Measurements from ENCODE around the gene TRABD2B. TPM values are rescaled to one million over a fixed set of nuclear protein-coding genes. Genes with fewer than 3 reads are reported as not detected.

The TRABD2B gene
- total RNA-seq, 2 experiments from 2014 or later: not detected

GRCh38 chr1:47745715-47746609, 251.2 kb downstream of the TRABD2B start:
- peaks cover 19% of the 10 kb centered on the region for H3K27me3 Mint-ChIP-seq
- DNase-seq: no peak
- H3K9me3 Mint-ChIP-seq: peaks cover 7% of the 10 kb centered on the region
- H3K4me1 Mint-ChIP-seq: no peaks in the 10 kb centered on the region
- no peaks in the 10 kb centered on the region for H3K36me3 Mint-ChIP-seq
- no peak overlapping the region for H3K4me3 Mint-ChIP-seq
- H3K27ac Mint-ChIP-seq: no peak overlapping the region

DNA sequence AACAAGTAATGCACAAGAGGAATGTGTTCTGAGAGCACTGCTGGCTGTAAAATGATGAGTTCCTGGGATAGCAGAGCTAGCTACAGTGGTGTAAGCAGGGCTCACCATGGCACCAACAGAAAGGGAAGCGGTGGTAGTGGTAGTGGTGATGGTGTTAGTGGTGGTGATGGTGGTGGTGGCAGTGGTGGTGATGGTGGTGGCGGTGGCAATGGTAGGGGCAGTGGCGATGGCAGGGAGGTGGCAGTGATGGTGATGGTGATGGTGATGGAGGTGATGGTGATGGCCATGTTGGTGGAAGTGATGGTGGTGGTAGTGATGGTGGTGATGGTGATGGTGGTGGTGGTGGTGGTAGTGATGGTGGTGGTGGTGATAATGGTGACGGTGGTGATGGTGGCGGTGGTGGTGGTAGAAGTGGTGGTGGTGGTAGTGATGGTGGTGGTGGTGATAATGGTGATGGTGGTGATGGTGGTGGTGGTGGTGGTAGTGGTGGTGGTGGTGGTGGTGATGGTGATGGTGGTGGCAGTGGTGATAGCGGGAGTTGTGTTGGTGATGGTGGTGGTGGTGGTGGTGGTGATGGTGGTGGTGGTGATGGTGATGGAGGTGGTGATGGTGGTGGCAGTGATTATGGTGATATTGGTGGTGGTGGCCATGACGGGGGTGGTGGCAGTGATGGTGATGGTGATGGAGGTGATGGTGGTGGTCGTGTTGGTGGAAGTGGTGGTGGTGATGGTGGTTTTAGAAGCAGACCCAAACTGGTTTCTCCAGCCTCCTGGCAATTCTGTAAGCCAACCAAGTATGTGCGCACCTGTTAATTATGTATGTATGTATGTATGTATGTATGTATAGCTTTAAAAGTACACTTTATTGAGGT, 254.1 kb downstream of the TRABD2B start:
- no peaks in the 10 kb centered on the region for H3K4me1 Mint-ChIP-seq
- H3K9me3 Mint-ChIP-seq: peaks cover 11% of the 10 kb centered on the region
- DNase-seq: no peak
- H3K27ac Mint-ChIP-seq: no peak overlapping the region
- H3K27me3 Mint-ChIP-seq: peaks cover 45% of the 10 kb centered on the region
- H3K4me3 Mint-ChIP-seq: no peak overlapping the region
- H3K36me3 Mint-ChIP-seq: no peaks in the 10 kb centered on the region

DNA sequence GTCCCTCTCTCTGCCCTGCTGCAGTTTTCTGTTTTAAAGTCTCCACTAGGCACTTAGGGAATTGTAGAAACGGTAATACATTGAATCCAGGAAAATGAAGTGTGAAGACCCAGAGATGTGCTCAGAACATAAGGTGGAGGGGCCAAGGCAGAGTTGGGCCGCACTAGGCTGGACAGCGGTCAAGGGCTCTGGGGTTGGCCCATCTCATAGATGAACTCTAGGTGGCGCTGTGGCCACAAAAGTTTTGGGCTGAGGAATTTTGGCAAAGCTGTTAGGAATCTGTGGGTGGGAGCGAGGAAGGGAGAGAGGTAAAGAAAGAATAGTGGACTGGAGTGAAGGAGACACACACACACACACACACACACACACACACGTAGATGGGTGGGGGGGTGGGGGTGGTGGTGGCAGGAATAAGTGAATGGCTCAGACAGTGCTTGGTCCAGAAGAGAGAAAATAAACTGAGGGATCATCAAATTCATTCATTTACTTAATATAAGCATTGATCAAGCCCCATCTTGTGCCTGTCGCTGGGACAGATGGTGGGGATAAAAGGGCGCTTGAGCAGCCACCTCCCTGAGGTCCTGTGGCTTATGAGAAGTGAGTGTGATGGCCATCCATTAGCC, 258.5 kb downstream of the TRABD2B start:
- Mint-ChIP-seq H3K4me1 (no peaks in the 10 kb centered on the region), H3K4me3 (no peak overlapping the region), H3K36me3 (no peaks in the 10 kb centered on the region), H3K27ac (no peak overlapping the region), H3K27me3 (peaks cover 51% of the 10 kb centered on the region), H3K9me3 (peaks cover 11% of the 10 kb centered on the region)
- no peak for DNase-seq

GRCh38 chr1:47732489-47732888, 264.7 kb downstream of the TRABD2B start:
- Mint-ChIP-seq H3K27me3 (peaks cover 28% of the 10 kb centered on the region), H3K9me3 (no peaks in the 10 kb centered on the region), H3K27ac (no peak overlapping the region), H3K36me3 (no peaks in the 10 kb centered on the region), H3K4me3 (no peak overlapping the region), H3K4me1 (no peaks in the 10 kb centered on the region)
- DNase-seq: no peak

DNA sequence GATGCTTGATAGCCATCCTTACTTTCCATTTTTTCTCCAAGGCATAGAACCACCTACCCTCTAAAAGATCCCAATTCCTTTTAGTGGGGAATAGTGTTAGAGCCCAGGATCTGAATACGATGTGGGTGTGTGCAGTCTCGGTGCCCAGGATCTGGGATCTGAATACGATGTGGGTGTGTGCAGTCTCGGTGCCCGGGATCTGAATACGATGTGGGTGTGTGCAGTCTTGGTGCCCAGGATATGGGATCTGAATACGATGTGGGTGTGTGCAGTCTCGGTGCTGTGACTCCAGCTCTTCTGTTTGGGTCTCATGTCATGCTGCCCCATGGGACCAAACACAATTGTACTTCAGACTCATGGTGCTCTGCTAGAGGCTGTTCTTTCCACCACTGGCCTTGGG, 265.5 kb downstream of the TRABD2B start:
- H3K27me3 Mint-ChIP-seq: peaks cover 29% of the 10 kb centered on the region
- no peaks in the 10 kb centered on the region for H3K9me3 Mint-ChIP-seq
- H3K27ac Mint-ChIP-seq: no peak overlapping the region

DNA sequence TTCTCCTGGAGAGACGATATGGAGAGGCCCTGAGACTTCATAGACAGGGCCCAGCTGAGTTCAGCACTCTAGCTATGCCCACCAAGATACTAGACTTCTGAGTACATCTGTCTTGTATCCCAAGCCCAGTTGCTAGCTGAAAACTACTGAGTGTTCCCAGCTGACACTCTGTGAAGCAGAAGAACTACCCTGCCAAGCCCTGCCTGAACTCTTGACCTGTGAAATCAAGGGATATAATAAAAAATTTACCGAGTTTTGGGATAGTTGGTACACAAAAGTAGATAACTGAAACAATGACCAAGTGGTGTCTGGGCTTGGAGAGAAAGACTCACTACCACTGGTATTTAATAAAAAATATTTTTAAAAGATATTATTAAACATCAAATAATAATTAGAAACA, 267.5 kb downstream of the TRABD2B start:
- H3K27me3 Mint-ChIP-seq: peaks cover 32% of the 10 kb centered on the region
- no peaks in the 10 kb centered on the region for H3K36me3 Mint-ChIP-seq
- no peak overlapping the region for H3K4me3 Mint-ChIP-seq
- H3K9me3 Mint-ChIP-seq: no peaks in the 10 kb centered on the region
- no peak for DNase-seq
- H3K27ac Mint-ChIP-seq: no peak overlapping the region
- peaks cover 5% of the 10 kb centered on the region for H3K4me1 Mint-ChIP-seq

More for the DNA sequence above, 265.5 kb downstream of the TRABD2B start:
- no peak for DNase-seq
- Mint-ChIP-seq H3K36me3 (no peaks in the 10 kb centered on the region), H3K4me1 (no peaks in the 10 kb centered on the region), H3K4me3 (no peak overlapping the region)

- Mint-ChIP-seq H3K36me3 (no peaks in the 10 kb centered on the region), H3K9me3 (no peaks in the 10 kb centered on the region), H3K4me1 (peaks cover 5% of the 10 kb centered on the region), H3K4me3 (no peak overlapping the region), H3K27ac (no peak overlapping the region), H3K27me3 (peaks cover 49% of the 10 kb centered on the region)
- DNase-seq: no peak
Observed at GRCh38 chr1:47727697-47728085, 269.5 kb downstream of the TRABD2B start.

DNA sequence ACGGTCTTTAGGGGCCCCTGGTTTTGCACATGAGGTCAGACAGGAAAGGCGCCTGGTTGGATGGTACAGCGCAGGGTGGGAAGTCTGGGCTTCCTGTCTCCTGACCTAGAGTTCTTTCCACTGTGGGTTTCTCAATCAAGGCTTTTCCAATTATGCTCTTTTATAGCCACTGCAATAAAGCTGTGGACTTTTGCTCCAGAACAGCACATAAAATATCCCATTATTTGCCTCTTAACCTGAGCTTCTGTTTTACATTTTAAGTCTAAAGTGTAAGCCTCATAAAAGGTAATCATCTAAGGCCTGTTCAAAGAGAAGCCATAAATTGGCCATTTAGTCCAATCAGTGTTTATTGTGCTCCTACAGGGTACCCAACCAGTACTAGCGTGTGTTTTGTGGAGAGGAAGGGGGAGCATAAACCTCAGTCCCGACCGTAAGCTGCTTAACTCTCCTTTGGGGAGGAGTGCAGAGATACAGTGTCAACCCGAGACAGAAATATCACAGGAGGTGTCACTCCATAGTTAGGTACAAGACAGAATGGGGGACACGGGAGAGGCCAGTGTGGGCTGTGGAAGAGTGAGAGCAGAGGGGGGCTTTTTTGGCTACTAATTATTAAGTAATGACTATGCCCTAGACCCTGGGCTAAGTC, 270.0 kb downstream of the TRABD2B start:
- Mint-ChIP-seq H3K27me3 (peaks cover 51% of the 10 kb centered on the region), H3K27ac (no peak overlapping the region), H3K4me1 (peaks cover 5% of the 10 kb centered on the region), H3K36me3 (no peaks in the 10 kb centered on the region), H3K4me3 (no peak overlapping the region), H3K9me3 (no peaks in the 10 kb centered on the region)
- DNase-seq: no peak

DNA sequence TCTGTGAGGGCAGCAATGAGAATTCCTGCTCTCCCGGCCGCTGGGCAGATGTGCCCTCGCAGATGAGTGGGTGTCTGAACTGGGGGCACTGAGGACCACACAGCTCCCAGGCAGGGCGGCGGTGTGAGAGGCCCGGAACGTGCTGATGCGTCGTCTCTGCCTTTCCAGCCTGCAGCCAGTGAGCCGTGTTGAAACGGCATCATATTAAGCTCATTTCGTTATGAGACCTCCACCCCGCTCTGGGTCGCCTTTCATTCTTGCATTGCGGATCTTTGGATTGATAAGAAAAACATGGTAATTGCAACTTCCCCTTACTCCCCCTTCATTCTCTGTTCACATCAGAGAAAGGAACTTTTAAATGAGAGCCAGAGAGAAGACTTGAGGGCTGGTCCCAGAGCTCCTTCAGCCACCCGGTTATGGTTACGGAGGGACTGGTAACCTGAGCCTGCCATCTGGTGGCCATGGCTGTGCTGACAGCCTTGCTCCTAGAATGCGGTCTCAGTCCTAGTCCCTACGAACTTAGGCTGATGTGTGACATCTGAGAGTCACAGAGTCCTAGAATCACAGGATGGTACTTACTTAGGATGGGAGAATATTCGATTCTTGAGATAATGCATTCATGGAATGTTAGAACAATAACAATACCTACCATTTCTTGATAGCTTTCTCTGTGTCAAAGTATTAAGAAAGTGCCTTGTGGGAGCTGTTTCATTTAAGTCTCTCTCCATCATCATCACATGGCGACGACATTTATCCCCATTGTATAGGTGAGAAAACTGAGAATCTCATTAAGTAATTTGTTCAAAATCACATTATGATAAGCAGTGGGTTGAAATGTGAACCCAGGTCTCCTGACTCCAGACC, 271.0 kb downstream of the TRABD2B start:
- no peak overlapping the region for H3K27ac Mint-ChIP-seq
- H3K4me3 Mint-ChIP-seq: peak overlapping the region; percentile 57
- H3K36me3 Mint-ChIP-seq: no peaks in the 10 kb centered on the region
- peaks cover 52% of the 10 kb centered on the region for H3K27me3 Mint-ChIP-seq
- DNase-seq: peak; percentile 64
- H3K4me1 Mint-ChIP-seq: peaks cover 5% of the 10 kb centered on the region
- no peaks in the 10 kb centered on the region for H3K9me3 Mint-ChIP-seq

GRCh38 chr1:47725511-47725991, 271.6 kb downstream of the TRABD2B start:
- peaks cover 57% of the 10 kb centered on the region for H3K27me3 Mint-ChIP-seq
- H3K4me3 Mint-ChIP-seq: no peak overlapping the region
- H3K27ac Mint-ChIP-seq: no peak overlapping the region
- no peaks in the 10 kb centered on the region for H3K9me3 Mint-ChIP-seq
- DNase-seq: no peak
- peaks cover 5% of the 10 kb centered on the region for H3K4me1 Mint-ChIP-seq
- no peaks in the 10 kb centered on the region for H3K36me3 Mint-ChIP-seq

GRCh38 chr1:47725000-47725473, 272.1 kb downstream of the TRABD2B start:
- Mint-ChIP-seq H3K9me3 (no peaks in the 10 kb centered on the region), H3K4me3 (no peak overlapping the region), H3K36me3 (no peaks in the 10 kb centered on the region), H3K27ac (no peak overlapping the region), H3K4me1 (peaks cover 5% of the 10 kb centered on the region), H3K27me3 (peaks cover 60% of the 10 kb centered on the region)
- DNase-seq: no peak

DNA sequence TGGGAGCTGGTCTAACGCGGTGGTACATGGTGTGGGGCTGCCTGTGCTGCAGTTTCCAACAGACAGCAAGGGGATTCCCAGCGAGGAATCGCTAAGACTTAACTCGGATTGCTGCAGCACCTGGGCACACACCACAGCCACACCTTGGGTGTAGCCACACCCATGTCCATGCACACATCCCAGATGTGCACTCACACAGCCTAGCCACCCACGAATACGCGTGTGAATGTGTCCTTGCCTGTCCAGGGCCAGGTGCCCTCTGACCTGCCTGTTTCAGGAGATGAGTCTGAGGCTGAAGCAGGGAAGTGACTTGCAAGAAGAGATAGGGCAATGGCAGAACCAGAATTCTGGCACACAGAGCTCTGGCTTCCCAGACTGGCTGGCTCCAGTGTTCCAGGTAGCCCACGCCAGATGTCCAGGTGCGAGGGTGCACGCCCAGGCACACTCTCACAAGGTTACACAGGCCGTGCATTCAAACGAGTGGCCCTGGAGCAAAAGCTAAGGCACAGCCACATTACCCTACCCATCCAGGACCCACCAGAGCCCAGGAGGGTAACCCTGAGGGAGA, 272.7 kb downstream of the TRABD2B start:
- peaks cover 64% of the 10 kb centered on the region for H3K27me3 Mint-ChIP-seq
- peaks cover 5% of the 10 kb centered on the region for H3K4me1 Mint-ChIP-seq
- H3K9me3 Mint-ChIP-seq: no peaks in the 10 kb centered on the region
- DNase-seq: no peak
- no peak overlapping the region for H3K27ac Mint-ChIP-seq
- no peak overlapping the region for H3K4me3 Mint-ChIP-seq
- H3K36me3 Mint-ChIP-seq: no peaks in the 10 kb centered on the region

DNA sequence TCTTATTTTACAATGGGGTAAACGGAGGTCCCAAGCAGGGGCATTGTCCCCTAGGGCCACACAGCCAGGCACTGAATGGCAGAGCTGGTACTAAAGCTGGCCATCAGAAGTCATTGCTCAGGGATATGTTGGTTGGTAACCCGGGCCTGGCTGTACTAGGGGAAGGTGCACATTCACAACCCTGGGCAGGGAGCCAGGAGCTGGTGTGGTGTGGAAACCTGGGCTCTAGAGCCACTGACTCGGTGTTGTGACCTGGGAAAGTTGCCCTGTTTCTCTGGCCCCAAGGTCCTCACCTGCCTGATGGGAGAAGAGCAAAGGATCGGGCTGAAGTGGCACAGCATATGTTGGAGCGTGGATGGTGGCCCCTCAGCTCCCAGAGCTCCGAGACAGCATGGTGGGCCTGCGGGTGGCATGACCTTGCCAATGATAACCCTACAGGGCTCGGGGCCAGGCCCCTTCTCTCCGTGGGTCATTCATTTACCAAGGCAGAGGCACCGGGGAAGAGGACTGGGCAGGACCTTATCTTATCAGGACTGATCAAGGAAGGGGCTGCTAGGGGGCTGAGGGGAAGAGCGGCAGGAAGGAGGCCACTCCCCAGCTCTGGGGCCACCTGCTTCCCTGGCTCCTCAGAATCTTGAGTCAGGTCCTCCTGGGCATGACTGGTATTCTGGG, 274.1 kb downstream of the TRABD2B start:
- Mint-ChIP-seq H3K4me3 (no peak overlapping the region), H3K9me3 (no peaks in the 10 kb centered on the region), H3K27ac (no peak overlapping the region), H3K4me1 (peaks cover 5% of the 10 kb centered on the region), H3K36me3 (no peaks in the 10 kb centered on the region), H3K27me3 (peaks cover 67% of the 10 kb centered on the region)
- no peak for DNase-seq

All from activated naive CD8-positive, alpha-beta T cell treated with anti-CD3 and anti-CD28 coated beads for 36 hours (primary cell).